H9 (cell line): ENCODE results near the gene SLC35F2. TPM values are rescaled to one million over a fixed set of nuclear protein-coding genes. Genes with fewer than 3 reads are reported as not detected.
"Not testable (repeated sequence)": the region's sequence is repeated elsewhere in the genome, so short reads cannot be mapped to it uniquely, and the experiment has no call there.

Experiments used
- DNase-seq: peaks from one replicate; pipeline ENCODE4 v3.0.0-alpha.2; 2017
- H2AFZ ChIP-seq: one replicate; pipeline ENCODE4 v1.6.1; 2013; ENCODE audit warnings: mild to moderate bottlenecking, low read length, control low read depth, moderate library complexity
- H2AK5ac ChIP-seq: 2 replicates; pipeline ENCODE4 v1.6.1; 2013; ENCODE audit warnings: low read length, control low read depth, mixed read lengths; ENCODE audit not compliant: insufficient read length
- H2BK120ac ChIP-seq: one replicate; pipeline ENCODE4 v1.6.1; 2013; ENCODE audit warnings: low read depth, mild to moderate bottlenecking, low read length, control low read depth, inconsistent platforms; ENCODE audit not compliant: poor library complexity, severe bottlenecking
- H2BK12ac ChIP-seq: 2 replicates; pipeline ENCODE4 v1.6.1; 2013; ENCODE audit warnings: low read length, control low read depth, mixed read lengths, low read depth; ENCODE audit not compliant: insufficient read length
- H2BK15ac ChIP-seq: 2 replicates; pipeline ENCODE4 v1.6.1; 2013; ENCODE audit warnings: low read depth, low read length, control low read depth
- H2BK20ac ChIP-seq: one replicate; pipeline ENCODE4 v1.6.1; 2013; ENCODE audit warnings: low read depth, mild to moderate bottlenecking, low read length, control low read depth, inconsistent platforms; ENCODE audit not compliant: poor library complexity, severe bottlenecking
- H2BK5ac ChIP-seq: 2 replicates; pipeline ENCODE4 v1.6.1; 2013; ENCODE audit warnings: low read length, control low read depth, mixed read lengths; ENCODE audit not compliant: insufficient read length
- H3K14ac ChIP-seq: 2 replicates; pipeline ENCODE4 v1.6.1; 2013; ENCODE audit warnings: low read length, control low read depth; ENCODE audit not compliant: insufficient read depth
- H3K18ac ChIP-seq: 2 replicates; pipeline ENCODE4 v1.6.1; 2013; ENCODE audit warnings: low read depth, mild to moderate bottlenecking, mixed read lengths, low read length, control low read depth; ENCODE audit not compliant: insufficient read length
- H3K23ac ChIP-seq: 2 replicates; pipeline ENCODE4 v1.6.1; 2013; ENCODE audit warnings: low read length, control low read depth, mixed read lengths, low read depth; ENCODE audit not compliant: insufficient read length
- H3K23me2 ChIP-seq: 2 replicates; pipeline ENCODE4 v1.6.1; 2013; ENCODE audit warnings: low read depth, mild to moderate bottlenecking, mixed read lengths, low read length, control low read depth; ENCODE audit not compliant: insufficient read length, poor library complexity, severe bottlenecking
- H3K27ac ChIP-seq: 2 replicates; pipeline ENCODE4 v1.5.1; 2013; ENCODE audit warnings: low read length, control low read depth, mixed read lengths, low read depth; ENCODE audit not compliant: insufficient read length
- H3K27me3 ChIP-seq: 2 replicates; pipeline ENCODE4 v1.6.1; 2013; ENCODE audit warnings: low read length, control low read depth, inconsistent platforms; ENCODE audit not compliant: insufficient read depth
- H3K4ac ChIP-seq: 2 replicates; pipeline ENCODE4 v1.6.1; 2013; ENCODE audit warnings: low read depth, mild to moderate bottlenecking, control low read depth, inconsistent platforms, low read length, moderate library complexity
- H3K4me1 ChIP-seq: 2 replicates; pipeline ENCODE4 v1.6.1; 2013; ENCODE audit warnings: low read length, control low read depth, inconsistent platforms; ENCODE audit not compliant: insufficient read depth
- H3K4me2 ChIP-seq: 2 replicates; pipeline ENCODE4 v1.6.1; 2013; ENCODE audit warnings: low read length, control low read depth, mixed read lengths; ENCODE audit not compliant: insufficient read length, insufficient read depth
- H3K56ac ChIP-seq: 2 replicates; pipeline ENCODE4 v1.6.1; 2013; ENCODE audit warnings: low read depth, mild to moderate bottlenecking, mixed read lengths, low read length, control low read depth; ENCODE audit not compliant: insufficient read length
- H3K79me1 ChIP-seq: 2 replicates; pipeline ENCODE4 v1.6.1; 2013; ENCODE audit warnings: low read depth, mild to moderate bottlenecking, moderate library complexity, low read length, control low read depth, inconsistent platforms; ENCODE audit not compliant: insufficient read depth, poor library complexity, severe bottlenecking
- H3K79me2 ChIP-seq: 2 replicates; pipeline ENCODE4 v1.6.1; 2013; ENCODE audit warnings: low read length, control low read depth, inconsistent platforms; ENCODE audit not compliant: insufficient read depth
- H3K9ac ChIP-seq: 2 replicates; pipeline ENCODE4 v1.6.1; 2013; ENCODE audit warnings: low read length, control low read depth, mixed read lengths; ENCODE audit not compliant: insufficient read length; ENCODE audit errors: extremely low read depth
- H3K9me3 ChIP-seq: one replicate; pipeline ENCODE4 v1.6.1; 2013; ENCODE audit warnings: low read depth, low read length, inconsistent platforms; ENCODE audit not compliant: control insufficient read depth
- H3T11ph ChIP-seq: one replicate; pipeline ENCODE4 v1.6.1; 2013; ENCODE audit warnings: mild to moderate bottlenecking, low read length, control low read depth, inconsistent platforms
- H4K20me1 ChIP-seq: one replicate; pipeline ENCODE4 v1.6.1; 2013; ENCODE audit not compliant: control insufficient read depth, insufficient read length, insufficient read depth
- H4K5ac ChIP-seq: 2 replicates; pipeline ENCODE4 v1.6.1; 2013; ENCODE audit warnings: low read depth, mild to moderate bottlenecking, mixed read lengths, low read length, control low read depth; ENCODE audit not compliant: insufficient read length
- H4K8ac ChIP-seq: replicated peaks from 2 replicates; pipeline ENCODE4 v1.6.1; 2013; ENCODE audit warnings: low read length, control low read depth, mixed read lengths, low read depth; ENCODE audit not compliant: insufficient read length
- H4K91ac ChIP-seq: 2 replicates; pipeline ENCODE4 v1.6.1; 2013; ENCODE audit warnings: low read depth, mild to moderate bottlenecking, moderate library complexity, mixed read lengths, low read length, control low read depth; ENCODE audit not compliant: insufficient read length
- H3K27ac Mint-ChIP-seq, 3 experiments: 2 replicates in 2 of 3; 3 replicates in 1 of 3; pipeline ENCODE4 v1.8.0; 2020 to 2021; ENCODE audit warnings: mixed read lengths in 3 of 3, mild to moderate bottlenecking in 1 of 3, moderate library complexity in 1 of 3
- H3K27me3 Mint-ChIP-seq: 2 replicates; pipeline ENCODE4 v1.8.0; 2021; ENCODE audit warnings: low read depth, mild to moderate bottlenecking, moderate library complexity, mixed read lengths
- H3K36me3 Mint-ChIP-seq, 3 experiments: 2 replicates in 2 of 3; 3 replicates in 1 of 3; pipeline ENCODE4 v1.8.0; 2020 to 2021; ENCODE audit warnings: low read depth in 3 of 3, mixed read lengths in 3 of 3; ENCODE audit not compliant: insufficient read depth in 1 of 3
- H3K4me1 Mint-ChIP-seq, 2 experiments: 2 replicates each; pipeline ENCODE4 v1.8.0; 2020; ENCODE audit warnings: mixed read lengths in 2 of 2
- H3K4me3 Mint-ChIP-seq, 2 experiments: 2 replicates in 1 of 2; 3 replicates in 1 of 2; pipeline ENCODE4 v1.8.0; 2020 to 2021; ENCODE audit warnings: mild to moderate bottlenecking in 2 of 2, mixed read lengths in 2 of 2, moderate library complexity in 1 of 2
- H3K9me3 Mint-ChIP-seq, 2 experiments: 2 replicates in 1 of 2; 3 replicates in 1 of 2; pipeline ENCODE4 v1.8.0; 2020; ENCODE audit warnings: mild to moderate bottlenecking in 2 of 2, mixed read lengths in 2 of 2, moderate library complexity in 1 of 2
- WGBS: extraction: QIAGEN DNeasy Blood & Tissue Kit; methylation state at CpG from one replicate; pipeline ENCODE4 v1.1.7; 2013; ENCODE audit warnings: missing lambda C conversion rate, low lambda C conversion rate, mixed read lengths; ENCODE audit not compliant: insufficient read length; ENCODE audit errors: extremely low coverage; 5-methylcytosine and 5-hydroxymethylcytosine counted together
- total RNA-seq: library from RNA; stranded (reverse); gene quantifications from 2 replicates; pipeline ENCODE4 v1.2.1, GENCODE V29; 2021
- TF ChIP-seq, protein P1 (sequence below): fragments of 200-600 bp; sonication (generic); conservative IDR thresholded peaks from 3 replicates; pipeline ENCODE4 v1.8.0; 2021; ENCODE audit warnings: antibody characterized with exemption, mild to moderate bottlenecking

Gene SLC35F2
- total RNA-seq, 1 experiment from 2014 or later, result 24.0 TPM

DNA sequence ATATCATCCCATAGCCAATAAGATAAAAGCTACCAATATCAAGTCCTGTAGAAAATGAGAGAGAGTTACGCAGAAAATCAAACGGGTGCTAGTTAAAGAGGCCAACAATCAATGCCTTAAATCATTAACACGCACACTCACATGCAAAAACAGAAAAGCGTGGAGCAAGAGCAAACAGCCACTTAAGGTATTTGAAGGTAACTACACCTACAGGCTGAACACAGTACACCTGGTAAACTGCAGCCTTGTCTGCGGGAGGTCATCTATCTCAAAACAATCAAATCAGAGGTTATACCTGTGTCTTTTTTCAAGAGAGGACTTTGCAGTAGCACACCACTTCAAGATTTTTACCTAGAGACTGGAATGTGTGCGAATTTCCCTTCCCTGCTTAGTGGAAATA, 23.6 kb downstream of the SLC35F2 start:
- H4K20me1 ChIP-seq, result no peaks in the 10 kb centered on the region
- TF ChIP-seq, protein P1, sequence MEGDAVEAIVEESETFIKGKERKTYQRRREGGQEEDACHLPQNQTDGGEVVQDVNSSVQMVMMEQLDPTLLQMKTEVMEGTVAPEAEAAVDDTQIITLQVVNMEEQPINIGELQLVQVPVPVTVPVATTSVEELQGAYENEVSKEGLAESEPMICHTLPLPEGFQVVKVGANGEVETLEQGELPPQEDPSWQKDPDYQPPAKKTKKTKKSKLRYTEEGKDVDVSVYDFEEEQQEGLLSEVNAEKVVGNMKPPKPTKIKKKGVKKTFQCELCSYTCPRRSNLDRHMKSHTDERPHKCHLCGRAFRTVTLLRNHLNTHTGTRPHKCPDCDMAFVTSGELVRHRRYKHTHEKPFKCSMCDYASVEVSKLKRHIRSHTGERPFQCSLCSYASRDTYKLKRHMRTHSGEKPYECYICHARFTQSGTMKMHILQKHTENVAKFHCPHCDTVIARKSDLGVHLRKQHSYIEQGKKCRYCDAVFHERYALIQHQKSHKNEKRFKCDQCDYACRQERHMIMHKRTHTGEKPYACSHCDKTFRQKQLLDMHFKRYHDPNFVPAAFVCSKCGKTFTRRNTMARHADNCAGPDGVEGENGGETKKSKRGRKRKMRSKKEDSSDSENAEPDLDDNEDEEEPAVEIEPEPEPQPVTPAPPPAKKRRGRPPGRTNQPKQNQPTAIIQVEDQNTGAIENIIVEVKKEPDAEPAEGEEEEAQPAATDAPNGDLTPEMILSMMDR, result peak; percentile 23; the same call in 1 of the 3 replicates

DNA sequence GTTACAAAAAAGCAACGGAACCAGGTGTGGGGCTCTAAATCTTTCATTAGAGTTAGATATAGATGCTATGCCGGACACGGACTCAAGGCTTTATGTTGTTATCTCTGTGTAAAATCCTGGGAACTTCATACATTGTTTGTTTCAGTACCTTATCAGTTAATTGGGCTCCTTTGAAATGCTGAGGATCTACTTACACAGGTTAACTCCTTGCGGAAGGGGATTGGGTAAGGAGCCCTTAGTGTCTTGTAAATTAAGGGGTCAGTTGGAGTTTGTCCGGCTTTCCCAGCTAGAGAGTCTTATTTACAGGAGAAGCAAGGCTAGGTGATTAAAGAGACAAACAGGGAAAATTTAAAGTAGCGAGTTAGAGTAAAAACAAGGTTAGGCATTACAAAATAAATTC, 24.7 kb downstream of the SLC35F2 start:
- Mint-ChIP-seq H3K4me3 (peak overlapping the region; percentile 12 to 15; a peak in 2 of 5 replicates), H3K4me1 (peaks cover 24 to 38% of the 10 kb centered on the region in 2 experiments), H3K27me3 (peaks cover 26% of the 10 kb centered on the region)
- H4K8ac ChIP-seq, H4K91ac ChIP-seq, H3K9me3 ChIP-seq, H2BK20ac ChIP-seq, H3K9ac ChIP-seq, H2BK5ac ChIP-seq, H3K23ac ChIP-seq, H2BK12ac ChIP-seq, H3K56ac ChIP-seq, H3K79me2 ChIP-seq, H2AFZ ChIP-seq, H3K14ac ChIP-seq, H3K18ac ChIP-seq, H2AK5ac ChIP-seq, H4K20me1 ChIP-seq, H3K4me1 ChIP-seq, H3K4ac ChIP-seq, H3K4me2 ChIP-seq, H3K79me1 ChIP-seq, H3K9me3 Mint-ChIP-seq, H3K27ac Mint-ChIP-seq, H3K27me3 ChIP-seq, H3K36me3 Mint-ChIP-seq, H3T11ph ChIP-seq, H2BK15ac ChIP-seq, H3K27ac ChIP-seq, H2BK120ac ChIP-seq, H3K23me2 ChIP-seq, H4K5ac ChIP-seq: not testable (repeated sequence)
- no CpG with 5 or more reads among the region's 6 CpGs for WGBS
- peak; percentile 33 for DNase-seq

More for the DNA sequence above, 23.6 kb downstream of the SLC35F2 start:
- Histone ChIP-seq H2AK5ac (no peak overlapping the region), H3K79me1 (no peaks in the 10 kb centered on the region), H3K56ac (no peak overlapping the region), H3K27ac (no peak overlapping the region), H3T11ph (no peak overlapping the region), H3K14ac (no peak overlapping the region), H3K9me3 (no peaks in the 10 kb centered on the region), H3K9ac (no peak overlapping the region), H2BK15ac (no peak overlapping the region), H3K4ac (no peak overlapping the region), H4K91ac (no peak overlapping the region), H2BK12ac (no peak overlapping the region), H4K5ac (no peak overlapping the region), H3K23me2 (no peaks in the 10 kb centered on the region), H3K4me2 (no peak overlapping the region), H3K18ac (no peak overlapping the region), H3K4me1 (0 out of 2 replicates have a peak, but pooled peaks cover 3% of the 10 kb centered on the region), H2BK5ac (no peak overlapping the region), H4K8ac (no peak overlapping the region), H2BK20ac (no peak overlapping the region), H3K23ac (no peak overlapping the region), H2BK120ac (no peak overlapping the region), H3K27me3 (no peaks in the 10 kb centered on the region; the same call in 1 of the 2 replicates), H2AFZ (no peak overlapping the region), H3K79me2 (peaks cover 3% of the 10 kb centered on the region; the same call in 1 of the 2 replicates)
- DNase-seq, result no peak
- H3K4me1 Mint-ChIP-seq, result peaks cover 27 to 41% of the 10 kb centered on the region in 2 experiments
- no peak overlapping the region; a peak in 1 of 5 replicates for H3K4me3 Mint-ChIP-seq
- H3K36me3 Mint-ChIP-seq, result no peaks in the 10 kb centered on the region
- peaks cover 26% of the 10 kb centered on the region for H3K27me3 Mint-ChIP-seq
- WGBS, result no CpG with 5 or more reads among the region's 6 CpGs
- H3K27ac Mint-ChIP-seq, result no peak overlapping the region
- no peaks in the 10 kb centered on the region for H3K9me3 Mint-ChIP-seq
